ENCODE results near the gene SCN1B. TPM values are rescaled to one million over a fixed set of nuclear protein-coding genes. Genes with fewer than 3 reads are reported as not detected.
A peak's percentile ranks its signal among the peaks of the same experiment; 100 is the strongest.

The SCN1B gene
- total and polyA plus RNA-seq, 9 donors, result 0.83 to 13.9 (median 5.7) TPM

DNA sequence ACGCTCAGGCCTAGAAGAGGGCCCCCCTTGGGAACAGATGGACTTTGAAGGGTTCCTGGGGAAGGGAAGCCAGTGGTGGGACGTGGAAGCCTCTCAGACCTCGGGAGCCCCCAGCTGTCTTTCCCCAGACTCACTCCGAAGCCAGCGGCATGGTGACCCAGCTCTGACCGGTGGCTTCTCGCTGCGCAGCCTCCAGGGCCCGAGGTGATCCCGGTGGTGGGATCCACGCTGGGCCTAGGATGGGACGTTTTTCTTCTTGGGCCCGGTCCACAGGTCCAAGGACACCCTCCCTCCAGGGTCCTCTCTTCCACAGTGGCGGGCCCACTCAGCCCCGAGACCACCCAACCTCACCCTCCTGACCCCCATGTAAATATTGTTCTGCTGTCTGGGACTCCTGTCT lies 35.9 kb downstream of the SCN1B start:
- no peak for TF ChIP-seq EP300 (IDR thresholded peaks at IDR 0.05)
- TF ChIP-seq POLR2A (IDR thresholded peaks at IDR 0.05), result no peak
- TF ChIP-seq, protein P1, sequence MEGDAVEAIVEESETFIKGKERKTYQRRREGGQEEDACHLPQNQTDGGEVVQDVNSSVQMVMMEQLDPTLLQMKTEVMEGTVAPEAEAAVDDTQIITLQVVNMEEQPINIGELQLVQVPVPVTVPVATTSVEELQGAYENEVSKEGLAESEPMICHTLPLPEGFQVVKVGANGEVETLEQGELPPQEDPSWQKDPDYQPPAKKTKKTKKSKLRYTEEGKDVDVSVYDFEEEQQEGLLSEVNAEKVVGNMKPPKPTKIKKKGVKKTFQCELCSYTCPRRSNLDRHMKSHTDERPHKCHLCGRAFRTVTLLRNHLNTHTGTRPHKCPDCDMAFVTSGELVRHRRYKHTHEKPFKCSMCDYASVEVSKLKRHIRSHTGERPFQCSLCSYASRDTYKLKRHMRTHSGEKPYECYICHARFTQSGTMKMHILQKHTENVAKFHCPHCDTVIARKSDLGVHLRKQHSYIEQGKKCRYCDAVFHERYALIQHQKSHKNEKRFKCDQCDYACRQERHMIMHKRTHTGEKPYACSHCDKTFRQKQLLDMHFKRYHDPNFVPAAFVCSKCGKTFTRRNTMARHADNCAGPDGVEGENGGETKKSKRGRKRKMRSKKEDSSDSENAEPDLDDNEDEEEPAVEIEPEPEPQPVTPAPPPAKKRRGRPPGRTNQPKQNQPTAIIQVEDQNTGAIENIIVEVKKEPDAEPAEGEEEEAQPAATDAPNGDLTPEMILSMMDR (IDR thresholded peaks at IDR 0.05), result no peak
- Histone ChIP-seq H3K27me3 (no peaks in the 10 kb centered on the region), H3K9me3 (no peaks in the 10 kb centered on the region), H3K4me3 (no peak overlapping the region), H3K36me3 (no peaks in the 10 kb centered on the region), H3K27ac (no peak overlapping the region), H3K4me1 (ENCODE audit: insufficient read depth) (no peaks in the 10 kb centered on the region)
- WGBS, 3 donors, result 86 to 94% (median 87%) methylated on average over 15 of the region's 15 CpGs
- intact Hi-C loops (cut with DNase I), result no loop called here
- no peak for DNase-seq

DNA sequence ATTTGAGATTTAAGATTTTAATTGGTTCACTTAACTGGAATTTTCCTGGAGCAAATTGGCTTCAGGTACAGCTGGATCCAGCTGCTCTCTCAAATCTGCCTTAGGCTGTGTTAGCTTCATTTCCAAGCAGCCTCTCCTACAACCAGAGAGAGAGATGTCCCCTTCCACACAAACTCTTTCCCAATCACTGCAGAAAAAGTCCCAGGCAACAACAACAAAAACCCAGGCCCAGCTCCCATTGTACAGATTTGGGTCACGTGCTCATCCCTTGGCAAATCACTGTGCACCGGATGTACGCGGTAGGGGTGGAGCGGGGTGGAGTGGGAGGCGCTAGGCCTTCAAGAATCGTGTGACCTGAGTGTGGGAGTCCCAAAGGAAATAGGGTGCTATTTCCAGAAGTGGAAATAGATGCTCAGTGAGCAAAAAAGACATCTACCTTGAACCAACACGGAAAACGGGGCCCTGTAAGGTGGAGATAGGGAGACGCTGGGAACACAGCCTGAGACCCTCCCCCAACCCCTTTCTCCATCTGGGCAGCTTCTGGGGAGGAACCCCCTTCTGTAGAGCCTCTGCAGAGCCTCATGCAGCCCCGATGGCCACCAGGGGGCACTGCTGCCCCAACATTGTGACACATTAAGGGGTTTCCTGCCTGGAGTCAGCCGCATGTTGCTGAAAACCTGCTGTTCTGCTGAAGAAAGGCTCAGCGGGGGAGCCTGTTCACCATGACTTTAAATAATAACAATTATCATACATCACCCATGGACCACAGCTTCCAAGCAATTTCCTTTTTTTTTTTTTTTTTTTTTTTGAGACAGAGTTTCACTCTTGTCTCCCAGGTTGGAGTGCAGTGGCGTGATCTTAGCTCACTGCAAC lies 36.7 kb downstream of the SCN1B start:
- no peak for TF ChIP-seq POLR2A (IDR thresholded peaks at IDR 0.05)
- TF ChIP-seq, protein P1 (IDR thresholded peaks at IDR 0.05), result peak; percentile 56 to 63 (median 58)
- peak; percentile 56 to 88 (median 78) for DNase-seq
- Histone ChIP-seq H3K27me3 (no peaks in the 10 kb centered on the region), H3K4me1 (ENCODE audit: insufficient read depth) (no peaks in the 10 kb centered on the region), H3K9me3 (no peaks in the 10 kb centered on the region), H3K36me3 (no peaks in the 10 kb centered on the region), H3K27ac (no peak overlapping the region), H3K4me3 (no peak overlapping the region)
- intact Hi-C loops (cut with DNase I), result no loop called here
- WGBS, 3 donors, result 16 to 22% (median 19%) methylated on average over 14 of the region's 14 CpGs

DNA sequence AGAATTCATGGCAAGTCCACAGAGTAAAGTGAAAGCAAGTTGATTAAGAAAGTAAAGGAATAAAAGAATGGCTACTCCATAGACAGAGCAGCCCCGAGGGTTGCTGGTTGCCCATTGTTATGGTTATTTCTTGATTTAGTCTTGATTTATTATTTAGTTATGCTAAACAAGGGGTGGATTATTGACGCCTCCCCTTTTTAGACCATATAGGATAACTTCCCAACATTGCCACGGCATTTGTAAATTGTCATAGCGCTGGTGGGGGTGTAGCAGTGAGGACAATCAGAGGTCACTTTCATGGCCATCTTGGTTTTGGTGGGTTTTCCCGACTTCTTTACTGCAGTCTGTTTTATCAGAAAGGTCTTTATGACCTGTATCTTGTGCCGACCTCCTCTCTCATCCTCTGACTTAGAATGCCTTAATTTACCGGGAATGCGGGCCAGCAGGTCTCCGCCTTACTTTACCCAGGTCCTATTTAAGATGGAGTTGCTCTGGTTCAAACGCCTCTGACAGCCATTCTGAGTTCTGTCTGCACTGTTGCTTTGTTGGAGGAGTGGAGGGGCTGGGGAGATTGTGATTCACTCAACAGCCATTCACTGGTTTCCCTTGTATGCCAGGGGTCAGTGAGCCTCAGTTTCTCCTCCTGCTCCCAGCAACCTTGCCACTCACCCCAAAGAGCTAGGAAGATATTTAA lies 38.8 kb downstream of the SCN1B start:
- H3K27me3 ChIP-seq, result no peaks in the 10 kb centered on the region
- intact Hi-C loops (cut with DNase I), result no loop called here
- no peak for DNase-seq
- WGBS, 3 donors, result 56 to 66% (median 62%) methylated on average over 10 of the region's 10 CpGs
- H3K36me3 ChIP-seq, result no peaks in the 10 kb centered on the region
- H3K4me3 ChIP-seq, result no peak overlapping the region
- no peak overlapping the region for H3K27ac ChIP-seq
- H3K9me3 ChIP-seq, result no peaks in the 10 kb centered on the region
- no peaks in the 10 kb centered on the region for H3K4me1 ChIP-seq (ENCODE audit: insufficient read depth)
- TF ChIP-seq POLR2A (IDR thresholded peaks at IDR 0.05) (no peak), EP300 (IDR thresholded peaks at IDR 0.05) (no peak)
- TF ChIP-seq, protein P1 (IDR thresholded peaks at IDR 0.05), result no peak

DNA sequence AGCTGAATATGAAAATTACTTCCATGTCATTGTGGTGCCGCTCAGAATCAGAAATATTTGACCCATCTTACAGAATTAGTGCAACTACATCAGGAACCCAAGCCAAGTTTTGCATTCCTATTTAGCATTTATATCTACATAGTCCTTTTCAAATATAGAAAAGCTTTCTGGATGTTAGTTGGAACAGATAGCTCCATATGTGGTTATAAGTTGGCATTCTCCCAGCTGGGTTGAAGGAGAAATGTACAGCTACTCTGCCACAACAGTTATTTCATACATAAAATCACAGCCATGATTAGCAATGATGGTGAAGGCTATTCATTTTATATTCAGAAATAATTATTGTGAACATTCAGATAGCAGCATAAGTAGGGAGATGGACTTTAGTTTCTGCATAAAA lies 39.4 kb downstream of the SCN1B start:
- Histone ChIP-seq H3K4me1 (ENCODE audit: insufficient read depth) (no peaks in the 10 kb centered on the region), H3K27me3 (no peaks in the 10 kb centered on the region), H3K4me3 (no peak overlapping the region), H3K36me3 (no peaks in the 10 kb centered on the region), H3K27ac (no peak overlapping the region), H3K9me3 (no peaks in the 10 kb centered on the region)
- intact Hi-C loops (cut with DNase I), result no loop called here
- no peak for DNase-seq
- WGBS, 3 donors, result 25 to 53% (median 50%) methylated on average over 1 of the region's 1 CpG
- TF ChIP-seq, protein P1 (IDR thresholded peaks at IDR 0.05), result no peak
- no peak for TF ChIP-seq POLR2A (IDR thresholded peaks at IDR 0.05)
- TF ChIP-seq EP300 (IDR thresholded peaks at IDR 0.05), result no peak
